ENCODE results near the gene ARHGAP11A.

The ARHGAP11A gene

DNA sequence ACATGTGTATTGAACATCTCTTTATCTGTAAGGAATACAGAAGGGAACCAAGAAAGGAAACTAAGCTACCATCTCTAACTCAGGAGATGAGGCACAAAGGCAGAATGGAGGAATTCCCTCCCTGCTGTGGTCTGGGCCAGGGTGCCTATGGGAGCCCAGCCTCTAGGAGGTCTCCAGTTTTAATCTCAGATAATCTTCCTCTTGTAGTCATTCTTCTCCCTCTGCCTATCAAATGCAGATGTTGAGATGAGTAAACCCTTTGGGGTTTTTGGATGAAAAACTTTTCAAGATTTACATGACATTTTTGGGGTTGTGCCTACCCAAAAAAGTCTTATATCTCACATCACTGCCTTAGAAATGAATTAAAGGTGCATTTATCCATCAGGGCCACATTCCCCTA lies 49.5 kb downstream of the ARHGAP11A start:
- Mint-ChIP-seq H3K27me3 (ENCODE audit: low read depth) (no peaks in the 10 kb centered on the region), H3K4me1 (peaks cover 3% of the 10 kb centered on the region), H3K4me3 (no peak overlapping the region), H3K36me3 (ENCODE audit: low read depth) (no peaks in the 10 kb centered on the region), H3K27ac (no peak overlapping the region), H3K9me3 (no peaks in the 10 kb centered on the region)
- TF ChIP-seq CTCF (IDR thresholded peaks at IDR 0.05; ENCODE audit: unreplicated experiment in 3 of 3) = no peak

GRCh38 chr15:32667321-32667720 lies 52.0 kb downstream of the ARHGAP11A start:
- Mint-ChIP-seq H3K9me3 (no peaks in the 10 kb centered on the region), H3K4me3 (no peak overlapping the region), H3K36me3 (ENCODE audit: low read depth) (no peaks in the 10 kb centered on the region), H3K27me3 (ENCODE audit: low read depth) (peaks cover 4% of the 10 kb centered on the region), H3K4me1 (no peaks in the 10 kb centered on the region), H3K27ac (no peak overlapping the region)
- TF ChIP-seq CTCF (IDR thresholded peaks at IDR 0.05; ENCODE audit: unreplicated experiment in 3 of 3) = no peak

DNA sequence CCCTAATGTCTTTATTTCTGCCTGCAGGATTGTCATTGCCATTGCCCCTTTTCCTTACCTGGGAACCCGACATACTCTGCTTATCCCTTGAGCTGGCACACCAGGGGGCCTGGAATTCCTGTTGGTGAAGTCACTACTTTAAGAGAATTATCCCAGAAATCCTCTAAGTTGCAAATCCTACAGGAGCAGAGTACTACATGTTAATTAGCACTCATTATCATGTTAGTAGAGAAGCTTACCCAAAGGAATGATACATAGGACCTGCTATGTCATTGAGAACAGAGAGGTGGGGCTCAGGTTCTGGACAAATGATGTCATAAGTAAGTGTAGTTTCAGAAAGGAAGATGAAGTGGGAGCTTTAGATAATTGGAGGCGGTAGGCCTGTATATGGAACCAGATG lies 53.6 kb downstream of the ARHGAP11A start:
- Mint-ChIP-seq H3K4me3 (no peak overlapping the region), H3K27ac (no peak overlapping the region), H3K9me3 (no peaks in the 10 kb centered on the region), H3K4me1 (no peaks in the 10 kb centered on the region), H3K36me3 (ENCODE audit: low read depth) (no peaks in the 10 kb centered on the region), H3K27me3 (ENCODE audit: low read depth) (peaks cover 9% of the 10 kb centered on the region)
- no peak for TF ChIP-seq CTCF (IDR thresholded peaks at IDR 0.05; ENCODE audit: unreplicated experiment in 3 of 3)

DNA sequence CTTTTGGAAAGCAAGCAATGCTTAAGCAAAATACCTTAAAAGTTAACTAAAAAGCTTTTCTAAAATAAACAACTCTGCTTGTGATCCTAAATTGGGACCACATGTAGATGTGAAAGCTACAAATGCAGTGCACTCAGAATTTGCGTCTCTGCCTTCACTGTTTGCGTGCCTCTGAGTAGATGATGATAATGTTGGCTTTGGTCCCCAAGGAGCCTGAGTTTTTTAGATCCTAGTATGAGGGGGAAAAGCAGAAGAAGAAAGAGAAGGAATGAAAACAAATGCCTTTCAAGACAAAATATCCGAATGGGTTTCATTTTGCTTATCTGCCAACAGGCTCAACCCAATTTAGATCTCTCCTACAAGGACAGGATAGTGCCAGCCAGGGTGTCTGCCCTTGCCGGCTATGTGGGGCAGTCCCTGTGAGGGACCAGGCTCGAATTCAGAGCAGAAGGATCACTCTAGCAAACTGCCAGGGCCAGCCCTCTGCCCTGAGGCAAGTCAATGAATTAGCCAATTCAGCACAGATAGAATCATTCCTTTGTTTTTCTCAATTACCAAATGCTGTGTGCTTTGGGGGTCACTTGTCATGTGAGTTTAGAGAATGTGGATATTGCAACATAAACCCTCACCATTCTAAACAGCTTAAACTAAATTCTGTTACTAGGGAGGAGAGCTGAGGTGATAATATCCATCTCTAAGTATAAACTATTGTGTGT lies 54.8 kb downstream of the ARHGAP11A start:
- peaks cover 12% of the 10 kb centered on the region for H3K27me3 Mint-ChIP-seq (ENCODE audit: low read depth)
- TF ChIP-seq CTCF (IDR thresholded peaks at IDR 0.05; ENCODE audit: unreplicated experiment in 3 of 3) = no peak
- H3K9me3 Mint-ChIP-seq = no peaks in the 10 kb centered on the region
- no peak overlapping the region for H3K27ac Mint-ChIP-seq
- no peak overlapping the region for H3K4me3 Mint-ChIP-seq
- no peaks in the 10 kb centered on the region for H3K36me3 Mint-ChIP-seq (ENCODE audit: low read depth)
- H3K4me1 Mint-ChIP-seq = no peaks in the 10 kb centered on the region

DNA sequence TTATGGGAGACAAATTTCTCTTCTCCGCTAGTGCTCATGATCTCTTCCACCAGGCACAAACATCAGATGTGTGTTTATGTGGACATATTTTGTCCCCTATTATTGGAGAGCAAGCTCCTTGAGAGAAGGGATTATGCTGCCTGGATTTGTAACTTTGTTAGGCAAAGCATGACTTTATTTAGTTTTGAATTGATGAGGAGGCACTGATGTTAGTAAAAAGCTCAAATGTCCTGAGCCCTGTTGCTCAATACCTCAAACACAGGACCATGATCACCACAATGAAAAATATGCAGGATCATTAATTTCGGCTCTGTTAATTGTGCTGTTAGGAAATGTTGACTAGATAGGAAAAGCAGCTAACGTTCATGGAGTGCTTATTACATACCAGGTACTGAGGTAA lies 55.3 kb downstream of the ARHGAP11A start:
- peaks cover 12% of the 10 kb centered on the region for H3K27me3 Mint-ChIP-seq (ENCODE audit: low read depth)
- no peaks in the 10 kb centered on the region for H3K36me3 Mint-ChIP-seq (ENCODE audit: low read depth)
- no peak overlapping the region for H3K27ac Mint-ChIP-seq
- no peak for TF ChIP-seq CTCF (IDR thresholded peaks at IDR 0.05; ENCODE audit: unreplicated experiment in 3 of 3)
- no peaks in the 10 kb centered on the region for H3K4me1 Mint-ChIP-seq
- no peak overlapping the region for H3K4me3 Mint-ChIP-seq
- H3K9me3 Mint-ChIP-seq = no peaks in the 10 kb centered on the region
